NCI-H2227 treated with DMSO at 0.1 percent for 48 hours (cell line): ENCODE results near the gene NUMBL.

Experiments used
- DNase-seq: peaks from one replicate; lab custom pipeline; 2025; lab: John Stamatoyannopoulos, UW

NUMBL gene

DNA sequence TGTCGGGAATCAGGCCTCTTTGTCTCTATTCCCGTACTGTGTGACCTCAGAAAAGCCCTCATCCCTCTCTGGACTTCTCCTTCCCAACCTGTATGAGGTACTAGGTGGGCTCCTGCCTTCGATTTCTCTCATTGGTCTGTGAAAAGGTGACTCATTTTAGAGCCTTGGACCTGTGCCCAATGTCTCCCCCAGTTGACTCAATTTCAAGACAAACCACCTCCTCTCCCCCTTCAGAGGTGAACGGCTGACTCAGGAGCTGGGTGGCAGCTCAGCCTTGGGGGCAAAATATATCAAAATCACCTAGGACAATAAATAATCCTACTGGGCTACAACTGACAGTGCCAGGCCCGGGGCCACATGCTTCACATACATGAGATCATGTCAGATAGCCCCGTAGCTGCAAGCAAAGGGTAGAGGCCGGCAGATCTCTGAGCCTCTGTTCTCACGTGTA, 25.6 kb upstream of the NUMBL start:
- DNase-seq: no peak

DNA sequence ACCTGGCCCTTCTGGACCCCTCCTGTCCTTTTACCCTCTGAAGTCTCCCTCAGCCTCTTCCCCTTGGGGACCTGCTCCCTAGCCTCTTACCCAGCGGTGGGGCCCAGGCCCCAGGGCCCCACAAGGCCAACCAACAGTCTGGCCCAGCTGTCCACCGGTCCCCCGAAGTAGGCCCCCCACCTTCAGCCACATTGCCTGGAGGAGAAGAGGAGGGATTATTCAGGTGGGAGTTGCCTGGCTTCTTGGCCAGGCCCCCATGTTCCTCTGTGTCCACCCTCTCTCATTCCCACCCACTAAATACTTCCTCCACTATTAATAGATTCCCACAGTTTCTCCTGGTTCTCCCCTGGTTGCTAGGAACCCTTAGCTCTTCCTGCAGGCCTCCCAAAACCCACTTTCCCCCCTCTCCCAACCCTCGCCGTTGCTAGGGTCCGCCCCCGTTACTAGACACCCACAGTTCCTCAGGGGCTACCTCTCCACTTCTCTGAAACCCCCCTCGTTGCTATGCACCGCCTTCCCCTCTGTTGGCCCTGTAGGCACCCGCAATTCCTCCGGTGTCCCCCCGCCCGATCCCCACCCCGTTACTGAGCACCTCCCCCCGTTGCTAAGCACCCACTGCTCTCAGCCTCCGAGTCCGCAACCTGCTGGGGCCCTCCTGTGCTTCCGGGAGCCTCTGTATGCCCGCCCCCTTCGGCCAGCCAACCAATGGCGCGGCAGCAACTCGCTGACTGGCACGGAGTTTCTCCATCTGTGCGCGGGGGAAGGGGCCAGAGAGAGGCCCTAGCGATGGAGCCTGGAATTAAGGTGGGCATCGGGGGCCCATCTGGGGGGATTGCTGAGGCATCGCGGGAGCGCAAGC, 24.2 kb upstream of the NUMBL start:
- peak; percentile 100 for DNase-seq

DNA sequence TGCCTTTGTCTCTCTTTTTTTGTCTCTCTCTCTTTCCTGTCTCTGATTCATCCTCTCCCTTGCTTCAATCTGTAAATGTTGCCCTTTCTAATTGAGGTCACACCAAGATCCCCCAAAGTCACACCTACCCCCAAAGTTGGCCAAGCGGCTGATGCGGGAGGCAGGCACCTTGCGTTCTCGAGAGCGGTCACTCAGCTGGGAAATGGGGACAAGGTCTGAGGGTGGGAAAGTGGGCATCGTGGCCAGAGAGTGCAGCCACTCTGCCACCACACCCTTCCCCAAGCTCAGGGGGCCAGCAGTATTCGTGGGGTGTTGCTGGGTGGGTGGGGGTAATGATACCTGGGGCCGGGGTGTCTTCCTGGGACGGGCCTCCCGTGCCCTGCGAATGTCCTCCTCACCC, 23.5 kb upstream of the NUMBL start:
- DNase-seq: no peak

DNA sequence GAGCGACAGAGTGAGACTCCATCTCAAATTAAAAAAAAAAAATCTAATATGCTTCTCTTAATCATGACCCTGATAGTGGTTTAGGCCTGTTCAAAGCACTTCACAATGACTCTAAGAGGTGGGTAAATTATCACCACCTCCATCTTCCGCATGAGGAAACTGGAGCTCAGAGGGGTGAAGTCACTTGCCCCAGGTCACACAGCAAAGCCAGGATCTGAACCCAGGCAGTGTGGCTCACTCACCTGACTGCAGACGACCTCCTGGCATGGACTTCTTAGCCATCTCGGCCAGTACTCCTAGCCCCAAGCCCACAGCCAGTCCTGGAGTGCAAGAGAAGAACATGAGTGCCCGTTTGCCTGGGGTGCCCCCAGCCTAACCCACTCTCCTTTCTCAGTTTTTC, 19.4 kb upstream of the NUMBL start:
- DNase-seq: no peak

GRCh38 chr19:40707615-40708014, 17.2 kb upstream of the NUMBL start:
- DNase-seq: no peak

- no peak for DNase-seq
These were observed 15.6 kb upstream of the NUMBL start for GRCh38 chr19:40705950-40706619.

DNA sequence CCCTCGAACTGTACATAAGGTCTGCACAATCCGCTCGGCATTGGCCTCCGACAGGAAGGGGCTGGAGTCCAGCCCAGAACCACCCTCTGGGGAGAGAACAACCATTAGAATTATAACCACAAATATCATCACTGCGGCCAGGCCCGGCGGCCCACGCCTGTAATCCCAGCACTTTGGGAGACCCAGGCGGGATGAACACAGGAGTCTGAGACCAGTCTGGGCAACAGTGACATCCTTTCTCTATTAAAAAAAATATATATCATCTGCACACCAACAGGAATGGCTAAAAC, 14.9 kb upstream of the NUMBL start:
- no peak for DNase-seq

- no peak for DNase-seq
These were observed 14.3 kb upstream of the NUMBL start for GRCh38 chr19:40704491-40705361.

DNA sequence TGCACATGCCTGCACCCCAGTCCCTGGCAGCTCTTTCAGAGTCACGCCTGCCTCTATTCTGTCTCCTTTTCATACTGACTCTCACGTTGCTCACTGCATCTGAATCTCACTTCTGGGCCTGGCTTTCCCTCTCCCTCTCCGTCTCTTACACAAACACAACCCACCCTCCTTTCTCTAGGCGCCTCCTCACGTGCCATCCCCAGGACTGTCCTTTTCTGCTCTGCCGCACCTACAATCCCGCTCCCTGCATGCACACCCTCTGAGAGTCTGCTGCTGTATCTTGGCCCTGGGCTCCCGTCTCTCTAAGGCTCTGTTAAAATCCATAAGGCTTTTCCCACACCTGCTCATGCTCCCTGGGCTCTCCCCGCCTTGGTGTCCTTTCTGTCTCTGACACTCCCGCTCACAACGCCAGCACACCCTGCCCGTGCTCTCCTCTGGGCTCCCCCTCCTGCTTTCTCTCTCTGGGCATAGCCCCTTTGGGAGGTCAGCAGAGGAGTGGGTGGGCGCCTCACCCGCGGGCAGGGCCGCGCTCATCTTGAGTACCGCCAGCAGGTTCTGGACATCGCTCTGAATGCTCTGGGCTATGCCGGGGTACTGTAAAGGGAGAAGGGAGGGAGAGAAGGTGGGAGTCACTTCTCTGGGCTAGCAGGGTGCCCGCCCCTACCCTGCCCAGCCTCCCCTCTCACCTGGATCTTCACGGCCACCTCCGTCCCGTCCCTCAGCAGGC, 12.7 kb upstream of the NUMBL start:
- peak; percentile 23 for DNase-seq

DNA sequence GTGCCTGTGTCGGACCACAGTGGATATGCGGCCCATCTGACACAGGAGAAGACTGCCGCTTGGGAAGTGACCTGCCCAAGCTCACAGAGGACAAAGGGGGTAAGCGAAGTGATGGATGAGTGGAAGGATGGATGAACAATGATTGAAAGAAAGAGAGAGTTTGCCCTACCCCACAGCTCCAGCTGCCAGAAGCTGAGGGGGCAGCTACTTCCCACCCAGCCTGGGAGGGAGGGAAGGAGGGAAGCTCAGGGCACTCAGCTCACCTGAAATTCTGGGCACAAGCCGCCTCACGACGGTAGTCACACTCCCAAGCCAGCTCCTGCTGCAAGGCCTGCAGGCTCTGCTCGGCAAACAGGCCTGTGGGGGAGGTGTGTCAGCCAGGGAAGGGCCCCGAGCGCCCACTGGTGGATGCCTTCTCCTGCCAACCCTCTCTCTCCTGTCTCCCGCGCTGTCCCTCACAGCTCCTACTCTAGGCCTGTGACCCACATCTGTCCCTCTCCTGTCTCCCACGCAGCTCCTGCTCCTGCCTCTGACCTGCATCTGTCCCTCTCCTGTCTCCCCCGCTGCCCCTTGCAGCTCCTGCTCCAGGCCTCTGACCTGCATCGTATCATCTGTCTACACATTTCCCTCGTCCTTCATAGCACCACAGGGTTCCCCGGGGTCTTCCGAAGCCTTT, 12.0 kb upstream of the NUMBL start:
- peak; percentile 79 for DNase-seq

- DNase-seq: no peak
These were observed 11.3 kb upstream of the NUMBL start for GRCh38 chr19:40701758-40702157.

- no peak for DNase-seq
These were observed 9.6 kb upstream of the NUMBL start for GRCh38 chr19:40700083-40700482.

- no peak for DNase-seq
These were observed 6.6 kb upstream of the NUMBL start for GRCh38 chr19:40697007-40697406.

- no peak for DNase-seq
These were observed 5.4 kb upstream of the NUMBL start for GRCh38 chr19:40695881-40696280.

DNA sequence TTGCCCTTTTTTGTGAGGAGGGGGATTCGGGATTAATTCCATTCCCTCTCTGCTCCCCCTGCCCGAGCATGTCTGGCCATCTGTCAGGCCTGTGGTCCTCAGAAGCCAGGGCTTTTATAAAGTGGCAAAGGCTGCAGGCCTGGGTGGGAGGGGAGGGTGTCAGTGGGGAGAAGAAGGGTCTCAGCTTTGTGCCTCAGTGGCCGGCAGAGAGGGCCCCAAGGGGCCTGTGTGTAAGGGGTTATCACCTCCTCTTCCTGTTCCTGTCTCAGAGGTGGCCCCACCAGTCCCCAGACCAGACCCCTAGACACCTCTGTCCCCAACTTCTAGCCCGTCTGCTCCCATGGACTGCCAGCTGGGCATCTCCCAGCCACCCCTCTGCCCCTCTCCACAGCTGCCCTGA, 3.4 kb upstream of the NUMBL start:
- DNase-seq: no peak

GRCh38 chr19:40693150-40693788, 2.8 kb upstream of the NUMBL start:
- no peak for DNase-seq

DNA sequence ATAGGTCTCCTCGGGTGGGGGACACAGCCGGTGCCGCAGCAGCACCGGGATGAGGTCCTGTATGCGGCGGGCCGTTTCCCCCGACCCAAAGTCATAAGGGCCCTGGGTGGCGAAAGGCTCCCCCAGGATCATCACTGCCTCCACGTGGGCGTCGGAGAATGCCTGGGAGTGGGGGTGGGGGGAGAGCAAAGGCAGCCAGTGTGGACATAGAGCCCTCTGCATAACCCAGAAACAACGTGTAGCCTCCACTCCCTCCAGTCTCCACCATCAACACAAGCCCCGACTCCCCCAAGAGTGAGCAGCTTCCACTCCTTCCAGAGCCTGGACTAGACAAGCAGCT, 1.7 kb upstream of the NUMBL start:
- DNase-seq: no peak

- DNase-seq: no peak
These were observed 1.2 kb upstream of the NUMBL start for GRCh38 chr19:40691421-40692211.

DNA sequence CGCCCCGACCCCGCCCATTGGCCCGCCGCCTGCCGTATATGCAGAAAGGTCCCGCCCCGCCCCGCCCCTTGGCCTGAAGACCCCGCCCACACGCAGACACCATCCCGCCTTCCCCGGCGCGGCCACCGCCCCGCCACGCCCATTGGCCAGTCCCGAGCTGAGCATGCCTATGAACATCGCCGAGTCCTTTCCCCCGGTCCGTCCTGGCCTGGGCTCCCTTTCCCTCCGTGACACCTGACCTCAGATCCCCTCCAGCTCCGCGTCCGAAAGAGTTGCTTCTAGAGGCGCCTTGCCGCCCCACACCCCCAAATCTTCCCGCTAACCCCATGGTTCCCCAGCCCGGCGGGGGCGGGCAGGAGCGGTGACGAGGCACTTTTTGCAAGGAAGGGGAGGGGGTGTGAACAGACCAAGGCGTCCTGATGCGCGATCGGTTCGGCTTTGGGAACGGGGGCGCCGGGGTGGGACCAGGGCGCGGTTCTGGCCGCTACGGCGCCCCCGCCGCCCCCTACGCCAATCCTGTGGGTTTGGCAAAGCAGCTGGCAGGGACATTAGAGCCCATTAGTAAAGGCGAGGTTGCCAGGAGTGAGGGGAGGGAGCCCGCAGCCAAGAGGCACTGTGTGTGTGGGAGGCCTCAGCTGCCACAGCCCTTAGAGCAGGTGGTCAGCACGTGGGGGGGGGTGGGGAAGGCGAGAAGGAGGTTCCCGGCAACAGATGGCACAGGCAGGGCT, 406 bp upstream of the NUMBL start:
- peak; percentile 99 for DNase-seq
